ENCODE measurements around the gene TAS2R14. TPM values are rescaled to one million over a fixed set of nuclear protein-coding genes. Genes with fewer than 3 reads are reported as not detected.

TAS2R14 gene
- total RNA-seq, 1 experiment from 2014 or later: 1.4 TPM

- intact Hi-C loops (cut with micrococcal nuclease; ENCODE audit: unreplicated experiment) (no loop called here), in situ Hi-C loops (cut with HindIII; ENCODE audit: low pct_unique_long_range_greater_than_20kb, low sequenced_read_pairs) (no loop called here)
- Histone ChIP-seq H3K4me1 (ENCODE audit: control insufficient read depth, insufficient read depth, low read length) (no peaks in the 10 kb centered on the region), H3K36me3 (ENCODE audit: control insufficient read depth, insufficient read depth, low read length) (no peaks in the 10 kb centered on the region), H3K27ac (ENCODE audit: low read length) (no peak overlapping the region), H3K27me3 (ENCODE audit: control insufficient read depth, insufficient read depth, low read length) (no peaks in the 10 kb centered on the region), H3K9me3 (ENCODE audit: control insufficient read depth, insufficient read depth, low read depth, low read length) (no peaks in the 10 kb centered on the region), H3K4me3 (ENCODE audit: low read depth in 2 of 2, low read length in 2 of 2) (no peak overlapping the region)
- ChIA-PET CTCF (no interaction called here), POLR2A (no interaction called here)
- BruUV-seq (replicated peaks): no TSS peak
- DNase-seq (ENCODE audit: low read depth, low spot score): no peak
- TF ChIP-seq, protein P1, sequence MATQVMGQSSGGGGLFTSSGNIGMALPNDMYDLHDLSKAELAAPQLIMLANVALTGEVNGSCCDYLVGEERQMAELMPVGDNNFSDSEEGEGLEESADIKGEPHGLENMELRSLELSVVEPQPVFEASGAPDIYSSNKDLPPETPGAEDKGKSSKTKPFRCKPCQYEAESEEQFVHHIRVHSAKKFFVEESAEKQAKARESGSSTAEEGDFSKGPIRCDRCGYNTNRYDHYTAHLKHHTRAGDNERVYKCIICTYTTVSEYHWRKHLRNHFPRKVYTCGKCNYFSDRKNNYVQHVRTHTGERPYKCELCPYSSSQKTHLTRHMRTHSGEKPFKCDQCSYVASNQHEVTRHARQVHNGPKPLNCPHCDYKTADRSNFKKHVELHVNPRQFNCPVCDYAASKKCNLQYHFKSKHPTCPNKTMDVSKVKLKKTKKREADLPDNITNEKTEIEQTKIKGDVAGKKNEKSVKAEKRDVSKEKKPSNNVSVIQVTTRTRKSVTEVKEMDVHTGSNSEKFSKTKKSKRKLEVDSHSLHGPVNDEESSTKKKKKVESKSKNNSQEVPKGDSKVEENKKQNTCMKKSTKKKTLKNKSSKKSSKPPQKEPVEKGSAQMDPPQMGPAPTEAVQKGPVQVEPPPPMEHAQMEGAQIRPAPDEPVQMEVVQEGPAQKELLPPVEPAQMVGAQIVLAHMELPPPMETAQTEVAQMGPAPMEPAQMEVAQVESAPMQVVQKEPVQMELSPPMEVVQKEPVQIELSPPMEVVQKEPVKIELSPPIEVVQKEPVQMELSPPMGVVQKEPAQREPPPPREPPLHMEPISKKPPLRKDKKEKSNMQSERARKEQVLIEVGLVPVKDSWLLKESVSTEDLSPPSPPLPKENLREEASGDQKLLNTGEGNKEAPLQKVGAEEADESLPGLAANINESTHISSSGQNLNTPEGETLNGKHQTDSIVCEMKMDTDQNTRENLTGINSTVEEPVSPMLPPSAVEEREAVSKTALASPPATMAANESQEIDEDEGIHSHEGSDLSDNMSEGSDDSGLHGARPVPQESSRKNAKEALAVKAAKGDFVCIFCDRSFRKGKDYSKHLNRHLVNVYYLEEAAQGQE (IDR thresholded peaks at IDR 0.05; ENCODE audit: insufficient read depth in 1 of 2, low read depth in 2 of 2, low read length in 1 of 2): no peak
- TF ChIP-seq, protein P2, sequence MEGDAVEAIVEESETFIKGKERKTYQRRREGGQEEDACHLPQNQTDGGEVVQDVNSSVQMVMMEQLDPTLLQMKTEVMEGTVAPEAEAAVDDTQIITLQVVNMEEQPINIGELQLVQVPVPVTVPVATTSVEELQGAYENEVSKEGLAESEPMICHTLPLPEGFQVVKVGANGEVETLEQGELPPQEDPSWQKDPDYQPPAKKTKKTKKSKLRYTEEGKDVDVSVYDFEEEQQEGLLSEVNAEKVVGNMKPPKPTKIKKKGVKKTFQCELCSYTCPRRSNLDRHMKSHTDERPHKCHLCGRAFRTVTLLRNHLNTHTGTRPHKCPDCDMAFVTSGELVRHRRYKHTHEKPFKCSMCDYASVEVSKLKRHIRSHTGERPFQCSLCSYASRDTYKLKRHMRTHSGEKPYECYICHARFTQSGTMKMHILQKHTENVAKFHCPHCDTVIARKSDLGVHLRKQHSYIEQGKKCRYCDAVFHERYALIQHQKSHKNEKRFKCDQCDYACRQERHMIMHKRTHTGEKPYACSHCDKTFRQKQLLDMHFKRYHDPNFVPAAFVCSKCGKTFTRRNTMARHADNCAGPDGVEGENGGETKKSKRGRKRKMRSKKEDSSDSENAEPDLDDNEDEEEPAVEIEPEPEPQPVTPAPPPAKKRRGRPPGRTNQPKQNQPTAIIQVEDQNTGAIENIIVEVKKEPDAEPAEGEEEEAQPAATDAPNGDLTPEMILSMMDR (IDR thresholded peaks at IDR 0.05): no peak
- TF ChIP-seq SIN3A (IDR thresholded peaks at IDR 0.05; ENCODE audit: borderline replicate concordance, insufficient read depth, low read depth, low read length) (no peak), TCF7L2 (IDR thresholded peaks at IDR 0.05; ENCODE audit: low read depth, low read length) (no peak), POLR2AphosphoS5 (IDR thresholded peaks at IDR 0.05; ENCODE audit: low read depth, low read length) (no peak)
- no peak for ATAC-seq
These were observed 17.0 kb upstream of the TAS2R14 start for GRCh38 chr12:10956085-10956484.

- Histone ChIP-seq H3K36me3 (ENCODE audit: control insufficient read depth, insufficient read depth, low read length) (no peaks in the 10 kb centered on the region), H3K27me3 (ENCODE audit: control insufficient read depth, insufficient read depth, low read length) (no peaks in the 10 kb centered on the region), H3K4me3 (ENCODE audit: low read depth in 2 of 2, low read length in 2 of 2) (no peak overlapping the region), H3K4me1 (ENCODE audit: control insufficient read depth, insufficient read depth, low read length) (no peaks in the 10 kb centered on the region), H3K9me3 (ENCODE audit: control insufficient read depth, insufficient read depth, low read depth, low read length) (no peaks in the 10 kb centered on the region), H3K27ac (ENCODE audit: low read length) (no peak overlapping the region)
- POLR2A ChIA-PET: no interaction called here
- CTCF ChIA-PET: no interaction called here
- no peak for TF ChIP-seq SIN3A (IDR thresholded peaks at IDR 0.05; ENCODE audit: borderline replicate concordance, insufficient read depth, low read depth, low read length)
- TF ChIP-seq, protein P2 (IDR thresholded peaks at IDR 0.05): no peak
- TF ChIP-seq, protein P1 (IDR thresholded peaks at IDR 0.05; ENCODE audit: insufficient read depth in 1 of 2, low read depth in 2 of 2, low read length in 1 of 2): no peak
- TF ChIP-seq TCF7L2 (IDR thresholded peaks at IDR 0.05; ENCODE audit: low read depth, low read length): no peak
- TF ChIP-seq POLR2AphosphoS5 (IDR thresholded peaks at IDR 0.05; ENCODE audit: low read depth, low read length): no peak
- intact Hi-C loops (cut with micrococcal nuclease; ENCODE audit: unreplicated experiment): no loop called here
- ATAC-seq (no peak), DNase-seq (ENCODE audit: low read depth, low spot score) (no peak)
- in situ Hi-C loops (cut with HindIII; ENCODE audit: low pct_unique_long_range_greater_than_20kb, low sequenced_read_pairs): no loop called here
- no TSS peak for BruUV-seq (replicated peaks)
These were observed 13.6 kb upstream of the TAS2R14 start for GRCh38 chr12:10952645-10953044.

All from Panc1 (cell line).